ENCODE results near the gene FBRSL1. TPM values are rescaled to one million over a fixed set of nuclear protein-coding genes. Genes with fewer than 3 reads are reported as not detected.

The FBRSL1 gene
- total RNA-seq, 4 donors from 2014 or later, result 23.3 to 306 (median 49.7) TPM

- no peaks in the 10 kb centered on the region for H3K4me1 ChIP-seq
- in situ Hi-C loops (cut with MboI; ENCODE audit: low pct_ligation_motif_present in 1 of 4, low pct_unique_long_range_greater_than_20kb in 1 of 4, low sequenced_read_pairs in 3 of 4) (loop anchor here in 2 of 4 donors (25.0 kb wide), 1 partner anchor 134 kb away; no protein-coding TSS in a partner anchor), intact Hi-C loops (cut with DNase I; ENCODE audit: low total_unique reads) (no loop called here)
- no peak overlapping the region for H3K27ac ChIP-seq
- no peak for TF ChIP-seq POLR2A (IDR thresholded peaks at IDR 0.05)
- no peaks in the 10 kb centered on the region for H3K9me3 ChIP-seq
- H3K27me3 ChIP-seq, result no peaks in the 10 kb centered on the region
- no peaks in the 10 kb centered on the region for H3K36me3 ChIP-seq
- no peak overlapping the region for H3K4me3 ChIP-seq
- DNase-seq, result no peak
- WGBS, 2 donors (ENCODE audit: low coverage in 1 of 2), result 89% methylated on average over 17 of the region's 19 CpGs; no CpG with 5 or more reads in 1 of the 2 donors
Measured at GRCh38 chr12:132546647-132547046, 56.7 kb downstream of the FBRSL1 start.

- H3K4me1 ChIP-seq, result no peaks in the 10 kb centered on the region
- in situ Hi-C loops (cut with MboI; ENCODE audit: low pct_ligation_motif_present in 1 of 4, low pct_unique_long_range_greater_than_20kb in 1 of 4, low sequenced_read_pairs in 3 of 4) (loop anchor here in 2 of 4 donors (25.0 kb wide), 1 partner anchor 135 kb away; no protein-coding TSS in a partner anchor), intact Hi-C loops (cut with DNase I; ENCODE audit: low total_unique reads) (no loop called here)
- no peak for DNase-seq
- no peak for TF ChIP-seq POLR2A (IDR thresholded peaks at IDR 0.05)
- no peak for TF ChIP-seq EP300 (IDR thresholded peaks at IDR 0.05; ENCODE audit: low read depth)
- TF ChIP-seq CTCF (IDR thresholded peaks at IDR 0.05), result no peak
- no peak for TF ChIP-seq POLR2AphosphoS5 (IDR thresholded peaks at IDR 0.05)
- H3K27ac ChIP-seq, result no peak overlapping the region
- WGBS, 2 donors (ENCODE audit: low coverage in 1 of 2), result 93% methylated on average over 21 of the region's 21 CpGs; no CpG with 5 or more reads in 1 of the 2 donors
- H3K9me3 ChIP-seq, result no peaks in the 10 kb centered on the region
- H3K36me3 ChIP-seq, result no peaks in the 10 kb centered on the region
- no peak overlapping the region for H3K4me3 ChIP-seq
- H3K27me3 ChIP-seq, result no peaks in the 10 kb centered on the region
Measured at GRCh38 chr12:132547205-132547740, 57.3 kb downstream of the FBRSL1 start.

- Histone ChIP-seq H3K27me3 (no peaks in the 10 kb centered on the region), H3K27ac (no peak overlapping the region), H3K4me1 (no peaks in the 10 kb centered on the region), H3K9me3 (no peaks in the 10 kb centered on the region), H3K36me3 (no peaks in the 10 kb centered on the region), H3K4me3 (no peak overlapping the region)
- 92% methylated on average over 26 of the region's 28 CpGs; no CpG with 5 or more reads in 1 of the 2 donors for WGBS, 2 donors (ENCODE audit: low coverage in 1 of 2)
- TF ChIP-seq POLR2A (IDR thresholded peaks at IDR 0.05) (no peak), EP300 (IDR thresholded peaks at IDR 0.05; ENCODE audit: low read depth) (no peak), CTCF (IDR thresholded peaks at IDR 0.05) (no peak), POLR2AphosphoS5 (IDR thresholded peaks at IDR 0.05) (no peak)
- intact Hi-C loops (cut with DNase I; ENCODE audit: low total_unique reads) (no loop called here), in situ Hi-C loops (cut with MboI; ENCODE audit: low pct_ligation_motif_present in 1 of 4, low pct_unique_long_range_greater_than_20kb in 1 of 4, low sequenced_read_pairs in 3 of 4) (loop anchor here in 2 of 4 donors (25.0 kb wide), 1 partner anchor 136 kb away; no protein-coding TSS in a partner anchor)
- DNase-seq, result no peak
Measured at GRCh38 chr12:132548430-132549058, 58.6 kb downstream of the FBRSL1 start.

- Histone ChIP-seq H3K4me3 (no peak overlapping the region), H3K27ac (no peak overlapping the region), H3K9me3 (no peaks in the 10 kb centered on the region), H3K27me3 (no peaks in the 10 kb centered on the region), H3K4me1 (no peaks in the 10 kb centered on the region), H3K36me3 (no peaks in the 10 kb centered on the region)
- intact Hi-C loops (cut with DNase I; ENCODE audit: low total_unique reads), result no loop called here
- 95% methylated on average over 33 of the region's 33 CpGs; no CpG with 5 or more reads in 1 of the 2 donors for WGBS, 2 donors (ENCODE audit: low coverage in 1 of 2)
- TF ChIP-seq POLR2A (IDR thresholded peaks at IDR 0.05) (no peak), CTCF (IDR thresholded peaks at IDR 0.05) (no peak), EP300 (IDR thresholded peaks at IDR 0.05; ENCODE audit: low read depth) (no peak), POLR2AphosphoS5 (IDR thresholded peaks at IDR 0.05) (no peak)
- DNase-seq, result no peak
- in situ Hi-C loops (cut with MboI; ENCODE audit: low pct_ligation_motif_present in 1 of 4, low pct_unique_long_range_greater_than_20kb in 1 of 4, low sequenced_read_pairs in 3 of 4), result loop anchor here in 2 of 4 donors (25.0 kb wide), 1 partner anchor 137 kb away; no protein-coding TSS in a partner anchor
Measured at GRCh38 chr12:132549059-132549458, 59.1 kb downstream of the FBRSL1 start.

All from transverse colon (tissue), 4 donors.